ENCODE results near the gene MMP8. TPM values are rescaled to one million over a fixed set of nuclear protein-coding genes. Genes with fewer than 3 reads are reported as not detected.

The MMP8 gene
- total and polyA plus RNA-seq, 9 of the 15 experiments (the other 6 are each of a cell fraction or from before 2014, with no cell fraction given), result not detected

DNA sequence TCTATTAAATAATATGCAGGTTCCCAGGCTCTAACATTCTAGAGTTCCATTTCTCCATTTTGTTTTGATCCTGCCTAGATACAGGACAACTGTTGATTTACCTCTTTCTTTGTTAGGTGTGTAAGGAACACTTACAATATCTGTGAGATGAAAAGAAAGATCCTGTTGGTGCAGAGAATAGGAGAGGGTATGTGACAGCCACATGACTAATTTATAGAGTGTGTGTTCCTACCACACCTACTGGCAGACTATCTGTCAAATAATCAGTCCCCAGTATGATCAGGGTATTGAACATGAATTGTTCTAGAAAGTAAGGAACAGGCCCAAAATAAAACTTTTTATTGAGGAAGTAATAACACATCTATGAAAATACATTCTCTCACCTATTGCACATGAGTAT is 45.4 kb upstream of the MMP8 start:
- Histone ChIP-seq H3K36me3 (ENCODE audit: control insufficient read depth, insufficient read depth, low read length) (no peaks in the 10 kb centered on the region), H3K27ac (ENCODE audit: extremely low read depth, low read depth, low read length) (no peak overlapping the region), H3K9me1 (ENCODE audit: control insufficient read depth, insufficient read depth, low read length) (no peaks in the 10 kb centered on the region), H3K4me1 (replicated peaks in 1 of 2; ENCODE audit: control insufficient read depth in 2 of 2, insufficient read depth in 2 of 2, low read length in 2 of 2) (peaks cover 0 to 3% of the 10 kb centered on the region in 2 experiments; a peak in 1 of 5 replicates), H3K79me2 (ENCODE audit: control insufficient read depth, insufficient read depth, low read length) (no peaks in the 10 kb centered on the region), H3K9me3 (replicated peaks; ENCODE audit: control insufficient read depth, insufficient read depth, low read depth, low read length) (no peaks in the 10 kb centered on the region), H3K27me3 (ENCODE audit: control insufficient read depth in 2 of 2, insufficient read depth in 2 of 2, low read length in 2 of 2) (no peaks in the 10 kb centered on the region), H3K4me2 (ENCODE audit: insufficient read depth, low read length) (no peak overlapping the region), H3K9ac (ENCODE audit: insufficient read depth in 1 of 2, low read depth in 2 of 2, low read length in 2 of 2) (no peak overlapping the region), H4K20me1 (replicated peaks; ENCODE audit: control insufficient read depth, insufficient read depth, low read length) (no peaks in the 10 kb centered on the region), H3K4me3 (no peak overlapping the region), H2AFZ (ENCODE audit: low read depth, low read length) (no peak overlapping the region)
- no TSS peak for BruUV-seq (replicated peaks)
- ATAC-seq, result no peak
- CTCF ChIA-PET (ENCODE audit: low intra/inter-chr PET ratio), result no interaction called here
- in situ Hi-C loops (cut with MboI) (no loop called here), intact Hi-C loops (cut with micrococcal nuclease) (no loop called here)
- no peak for FAIRE-seq
- POLR2A ChIA-PET, result no interaction called here
- TF ChIP-seq FOXM1 (IDR thresholded peaks at IDR 0.05; ENCODE audit: low read depth) (no peak), FOXM1 (CRISPR knock-in tag; IDR thresholded peaks at IDR 0.05; ENCODE audit: low read depth) (no peak), NUFIP1 (IDR thresholded peaks at IDR 0.05; ENCODE audit: partially characterized antibody) (no peak), FOSL1 (tag; conservative IDR thresholded peaks at IDR 0.05) (no peak), EZH2 (IDR thresholded peaks at IDR 0.05; ENCODE audit: borderline replicate concordance, low read depth, low read length) (no peak), SETDB1 (IDR thresholded peaks at IDR 0.05; ENCODE audit: low read length) (no peak), ZNF668 (CRISPR knock-in tag; IDR thresholded peaks at IDR 0.05) (no peak), ASH1L (IDR thresholded peaks at IDR 0.05; ENCODE audit: borderline replicate concordance, low read depth, partially characterized antibody) (no peak), MEIS2 (IDR thresholded peaks at IDR 0.05; ENCODE audit: partially characterized antibody) (no peak)
- TF ChIP-seq, protein P1, sequence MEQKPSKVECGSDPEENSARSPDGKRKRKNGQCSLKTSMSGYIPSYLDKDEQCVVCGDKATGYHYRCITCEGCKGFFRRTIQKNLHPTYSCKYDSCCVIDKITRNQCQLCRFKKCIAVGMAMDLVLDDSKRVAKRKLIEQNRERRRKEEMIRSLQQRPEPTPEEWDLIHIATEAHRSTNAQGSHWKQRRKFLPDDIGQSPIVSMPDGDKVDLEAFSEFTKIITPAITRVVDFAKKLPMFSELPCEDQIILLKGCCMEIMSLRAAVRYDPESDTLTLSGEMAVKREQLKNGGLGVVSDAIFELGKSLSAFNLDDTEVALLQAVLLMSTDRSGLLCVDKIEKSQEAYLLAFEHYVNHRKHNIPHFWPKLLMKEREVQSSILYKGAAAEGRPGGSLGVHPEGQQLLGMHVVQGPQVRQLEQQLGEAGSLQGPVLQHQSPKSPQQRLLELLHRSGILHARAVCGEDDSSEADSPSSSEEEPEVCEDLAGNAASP (IDR thresholded peaks at IDR 0.05), result no peak
- TF ChIP-seq, protein P2, sequence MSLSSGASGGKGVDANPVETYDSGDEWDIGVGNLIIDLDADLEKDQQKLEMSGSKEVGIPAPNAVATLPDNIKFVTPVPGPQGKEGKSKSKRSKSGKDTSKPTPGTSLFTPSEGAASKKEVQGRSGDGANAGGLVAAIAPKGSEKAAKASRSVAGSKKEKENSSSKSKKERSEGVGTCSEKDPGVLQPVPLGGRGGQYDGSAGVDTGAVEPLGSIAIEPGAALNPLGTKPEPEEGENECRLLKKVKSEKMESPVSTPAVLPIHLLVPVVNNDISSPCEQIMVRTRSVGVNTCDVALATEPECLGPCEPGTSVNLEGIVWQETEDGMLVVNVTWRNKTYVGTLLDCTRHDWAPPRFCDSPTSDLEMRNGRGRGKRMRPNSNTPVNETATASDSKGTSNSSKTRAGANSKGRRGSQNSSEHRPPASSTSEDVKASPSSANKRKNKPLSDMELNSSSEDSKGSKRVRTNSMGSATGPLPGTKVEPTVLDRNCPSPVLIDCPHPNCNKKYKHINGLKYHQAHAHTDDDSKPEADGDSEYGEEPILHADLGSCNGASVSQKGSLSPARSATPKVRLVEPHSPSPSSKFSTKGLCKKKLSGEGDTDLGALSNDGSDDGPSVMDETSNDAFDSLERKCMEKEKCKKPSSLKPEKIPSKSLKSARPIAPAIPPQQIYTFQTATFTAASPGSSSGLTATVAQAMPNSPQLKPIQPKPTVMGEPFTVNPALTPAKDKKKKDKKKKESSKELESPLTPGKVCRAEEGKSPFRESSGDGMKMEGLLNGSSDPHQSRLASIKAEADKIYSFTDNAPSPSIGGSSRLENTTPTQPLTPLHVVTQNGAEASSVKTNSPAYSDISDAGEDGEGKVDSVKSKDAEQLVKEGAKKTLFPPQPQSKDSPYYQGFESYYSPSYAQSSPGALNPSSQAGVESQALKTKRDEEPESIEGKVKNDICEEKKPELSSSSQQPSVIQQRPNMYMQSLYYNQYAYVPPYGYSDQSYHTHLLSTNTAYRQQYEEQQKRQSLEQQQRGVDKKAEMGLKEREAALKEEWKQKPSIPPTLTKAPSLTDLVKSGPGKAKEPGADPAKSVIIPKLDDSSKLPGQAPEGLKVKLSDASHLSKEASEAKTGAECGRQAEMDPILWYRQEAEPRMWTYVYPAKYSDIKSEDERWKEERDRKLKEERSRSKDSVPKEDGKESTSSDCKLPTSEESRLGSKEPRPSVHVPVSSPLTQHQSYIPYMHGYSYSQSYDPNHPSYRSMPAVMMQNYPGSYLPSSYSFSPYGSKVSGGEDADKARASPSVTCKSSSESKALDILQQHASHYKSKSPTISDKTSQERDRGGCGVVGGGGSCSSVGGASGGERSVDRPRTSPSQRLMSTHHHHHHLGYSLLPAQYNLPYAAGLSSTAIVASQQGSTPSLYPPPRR (CRISPR knock-in tag; IDR thresholded peaks at IDR 0.05; ENCODE audit: borderline replicate concordance), result no peak
- DNase-seq (ENCODE audit: extremely low read depth in 1 of 4, low spot score in 3 of 4), result no peak

Measured in K562 (cell line).